Camera-type eye (tissue), 1 donor: Measurements from ENCODE around the gene CADM4. TPM values are rescaled to one million over a fixed set of nuclear protein-coding genes. Genes with fewer than 3 reads are reported as not detected.

Experiments
- total RNA-seq: library from RNA; depleted of rRNA; stranded (reverse); fragments of >200 nt; gene quantifications from one replicate; pipeline ENCODE4 v1.2.3, GENCODE V29; 2014

Gene CADM4
- 44.0 TPM for total RNA-seq

GRCh38 chr19:43639519-43640423 is at the start of gene CADM4:
Gene CADM4 (minus strand): TSS chr19:43639850. CDS start chr19:43639790, 60 bp downstream.

GRCh38 chr19:43619262-43620060 is 20.2 kb downstream of the CADM4 start, which contains the start of gene ZNF428:
Gene ZNF428 (minus strand): TSS chr19:43619629. CDS start chr19:43614304, 5,325 bp downstream.

DNA sequence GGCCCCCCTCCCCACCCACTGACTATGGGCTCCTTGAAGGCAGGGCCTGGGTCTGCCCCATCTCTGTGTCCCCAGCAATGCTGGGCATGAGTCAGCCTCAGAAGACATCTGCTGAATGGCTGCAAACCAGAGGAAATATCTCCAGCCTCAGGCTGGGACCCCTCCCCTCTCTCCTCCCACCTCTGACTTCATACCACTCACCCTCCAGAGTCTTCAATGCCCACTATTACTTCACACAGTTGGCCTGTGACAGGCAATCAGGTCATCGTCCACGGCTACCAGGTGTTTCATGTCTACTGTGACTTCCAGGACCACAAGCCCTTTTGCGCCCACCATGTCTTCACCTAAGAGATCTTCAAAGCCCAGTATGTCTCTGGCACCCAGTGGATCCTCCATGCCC is 27.9 kb downstream of the CADM4 start, which contains the start of gene SRRM5:
TSS of gene SRRM5 (plus strand) at position 301 of the 400 bp plus-strand sequence. CDS start at position 335, 34 bp downstream.

DNA sequence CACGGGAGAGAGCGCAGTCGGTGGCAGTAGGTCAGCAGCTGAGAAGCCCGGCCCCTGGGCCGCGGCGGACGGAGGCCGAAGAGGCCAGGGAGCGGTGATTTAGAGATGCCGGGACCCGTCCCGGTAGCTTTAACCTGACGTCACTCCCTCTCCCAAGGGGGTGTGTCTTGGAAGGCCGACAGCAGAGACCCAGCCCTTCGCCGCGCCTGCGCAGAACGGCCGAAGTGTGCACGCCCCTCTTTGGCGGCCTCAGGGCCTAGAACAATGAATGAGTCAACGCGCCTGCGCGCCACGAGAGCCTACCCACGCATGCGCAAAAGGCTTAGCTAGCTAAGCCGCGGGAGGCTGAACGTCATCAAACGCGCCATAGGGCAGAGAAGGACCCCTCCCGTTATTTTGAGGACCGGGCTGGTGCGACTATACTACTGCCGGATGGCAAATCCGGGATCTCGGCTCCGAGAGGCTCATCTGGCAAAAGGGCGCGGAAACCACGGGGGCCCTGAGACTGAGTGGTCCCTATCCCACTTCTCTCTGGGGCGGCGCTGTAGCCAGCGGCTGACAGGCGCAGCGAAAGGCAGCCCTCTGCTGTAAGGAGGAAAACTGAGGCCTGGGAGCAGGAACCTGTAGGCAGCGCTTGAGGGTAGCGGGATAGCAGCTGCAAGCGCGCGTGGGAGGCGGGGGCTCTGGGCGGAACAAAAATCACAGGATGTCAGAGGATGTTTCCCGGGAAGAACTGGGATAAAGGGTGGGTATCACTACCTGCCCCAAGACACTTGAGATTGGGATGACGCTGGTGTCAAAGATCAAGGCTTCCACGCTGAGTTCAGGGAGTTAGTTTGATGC is 43.4 kb downstream of the CADM4 start, which contains the start of the genes IRGQ and ZNF576:
TSS of gene IRGQ (minus strand) at position 136 of the 843 bp plus-strand sequence. CDS start 796 bp downstream, outside the sequence.
TSS of gene ZNF576 (plus strand) at position 597 of the 843 bp plus-strand sequence. CDS start 514 bp downstream, outside the sequence.

GRCh38 chr19:43575156-43575950 is 64.3 kb downstream of the CADM4 start, which contains the start of the genes PINLYP and XRCC1:
Gene PINLYP (plus strand): TSS chr19:43575801. CDS start chr19:43577192, 1,391 bp downstream.
Gene XRCC1 (minus strand): TSS chr19:43575527. CDS start chr19:43575458, 69 bp downstream.

Other genes starting within 250 kb of the CADM4 start
- gene TEX101, start 225.0 kb downstream of the CADM4 start, total RNA-seq: 0.55 TPM
- gene LYPD3, start 174.2 kb downstream of the CADM4 start, total RNA-seq: 2.9 TPM
- 16.4 TPM for gene PHLDB3, start 135.1 kb downstream of the CADM4 start, total RNA-seq
- 24.4 TPM for gene ETHE1, start 112.6 kb downstream of the CADM4 start, total RNA-seq
- gene ZNF575, start 106.7 kb downstream of the CADM4 start, total RNA-seq: 1.0 TPM
- gene XRCC1, start 64.3 kb downstream of the CADM4 start, total RNA-seq: 32.4 TPM
- gene PINLYP, start 64.0 kb downstream of the CADM4 start, total RNA-seq: 10.1 TPM
- 55.9 TPM for gene IRGQ, start 43.7 kb downstream of the CADM4 start, total RNA-seq
- 16.3 TPM for gene ZNF576, start 43.3 kb downstream of the CADM4 start, total RNA-seq
- not detected for gene SRRM5, start 27.8 kb downstream of the CADM4 start, total RNA-seq
- 43.9 TPM for gene ZNF428, start 20.2 kb downstream of the CADM4 start, total RNA-seq
- 9.2 TPM for gene PLAUR, start 30.3 kb upstream of the CADM4 start, total RNA-seq
- not detected for gene IRGC, start 76.2 kb upstream of the CADM4 start, total RNA-seq
- 21.7 TPM for gene SMG9, start 115.1 kb upstream of the CADM4 start, total RNA-seq
- gene KCNN4, start 141.1 kb upstream of the CADM4 start, total RNA-seq: 2.1 TPM
- 2.6 TPM for gene LYPD5, start 162.6 kb upstream of the CADM4 start, total RNA-seq
- gene ZNF283, start 187.5 kb upstream of the CADM4 start, total RNA-seq: 51.4 TPM
- 8.0 TPM for gene ZNF404, start 244.1 kb upstream of the CADM4 start, total RNA-seq